NCI-H146 treated with DMSO at 0.1 percent for 48 hours (cell line): Measurements from ENCODE around the gene ADAM19.

Source experiments
- DNase-seq: peaks from one replicate; lab custom pipeline; 2025; ENCODE audit not compliant: unreplicated experiment; lab: John Stamatoyannopoulos, UW

Gene ADAM19

GRCh38 chr5:157469073-157469472, 106.5 kb downstream of the ADAM19 start:
- DNase-seq = no peak

- no peak for DNase-seq
These were observed 107.1 kb downstream of the ADAM19 start for GRCh38 chr5:157468293-157468965.

- DNase-seq = no peak
These were observed 110.9 kb downstream of the ADAM19 start for GRCh38 chr5:157464519-157465171.

DNA sequence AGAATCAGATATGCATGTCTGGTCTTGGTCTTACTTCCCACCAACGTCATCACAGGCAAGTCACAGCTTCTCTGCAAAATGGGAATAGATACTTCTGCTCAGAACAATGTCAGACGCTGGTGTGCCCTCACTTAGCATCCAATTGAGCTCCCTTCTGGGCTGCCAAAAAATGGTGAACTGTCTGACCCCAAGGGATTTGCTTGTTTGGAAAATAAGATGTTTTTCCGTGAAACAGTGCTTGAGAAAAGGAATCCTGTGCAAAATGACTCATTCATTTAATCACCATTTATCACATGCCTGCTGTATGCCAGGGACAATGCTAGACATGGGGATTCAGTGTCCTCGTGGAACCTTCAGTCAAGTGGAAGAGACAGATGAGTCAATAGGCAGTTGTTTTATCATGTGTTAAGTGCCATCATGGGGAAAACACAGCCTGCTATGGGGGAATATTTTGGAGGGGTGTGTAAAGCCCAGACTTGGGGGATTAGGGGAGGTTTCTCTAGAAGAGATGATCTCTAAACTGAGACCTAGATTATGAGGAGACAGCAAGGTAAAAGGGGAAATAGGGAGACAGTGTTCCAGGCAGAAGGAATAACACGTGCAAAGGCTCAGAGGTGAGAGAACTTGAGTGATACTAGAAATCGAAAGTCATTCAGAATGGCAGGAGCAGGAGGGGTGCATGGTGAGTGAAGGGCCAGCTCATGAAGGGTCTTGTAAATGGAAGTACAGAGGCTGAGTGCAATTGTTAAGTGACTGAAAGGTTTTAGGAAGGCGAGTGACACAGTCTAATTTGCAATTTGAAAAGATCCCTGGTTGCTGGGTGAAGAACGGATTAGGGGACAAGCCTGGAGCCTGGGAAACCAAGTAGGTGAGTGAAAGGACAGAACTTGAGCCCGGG, 111.7 kb downstream of the ADAM19 start:
- DNase-seq = no peak

DNA sequence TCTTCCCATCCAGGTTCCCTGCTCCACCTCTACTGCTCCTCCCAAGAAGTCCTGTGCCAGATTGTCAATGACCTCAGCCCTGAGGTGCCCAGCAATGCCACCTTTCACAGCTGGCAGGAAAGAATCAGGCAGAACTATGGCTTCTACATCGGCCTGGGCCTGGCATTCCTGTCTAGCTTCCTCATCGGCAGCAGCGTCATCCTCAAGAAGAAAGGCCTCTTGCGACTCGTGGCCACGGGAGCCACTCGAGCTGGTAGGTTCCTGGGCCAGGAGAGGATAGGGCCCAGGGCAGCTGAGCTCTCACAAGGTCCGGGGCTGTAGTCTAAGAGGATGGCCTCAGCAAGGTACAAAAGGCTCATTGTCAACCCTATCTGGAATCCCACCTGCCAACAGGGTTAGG, 112.5 kb downstream of the ADAM19 start:
- no peak for DNase-seq

GRCh38 chr5:157460921-157461792, 114.4 kb downstream of the ADAM19 start:
- DNase-seq = no peak

- no peak for DNase-seq
These were observed 115.6 kb downstream of the ADAM19 start, which contains the start of gene NIPAL4 for GRCh38 chr5:157459715-157460599. TSS of gene NIPAL4 (plus strand) at chr5:157460213. CDS start at chr5:157460321, 108 bp downstream.

DNA sequence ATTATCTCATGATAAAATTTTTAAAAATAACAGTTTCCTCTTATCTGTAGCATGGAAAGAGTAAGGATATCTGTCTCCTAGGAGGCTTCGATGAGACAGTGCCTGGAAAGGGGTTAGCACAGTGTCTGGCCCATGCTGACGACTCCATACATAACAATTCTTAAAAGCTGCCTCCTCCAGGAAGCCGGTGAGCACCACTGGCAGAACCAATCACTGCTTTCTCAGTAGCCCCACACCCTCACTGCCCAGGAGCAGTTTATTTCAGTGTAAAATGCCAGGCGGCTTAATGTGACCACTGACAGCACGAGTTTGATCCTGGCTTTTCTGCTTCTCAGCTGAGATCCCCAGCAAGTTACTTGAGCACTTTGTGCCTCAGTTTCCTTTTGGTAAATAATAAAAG, 116.7 kb downstream of the ADAM19 start:
- DNase-seq = no peak

DNA sequence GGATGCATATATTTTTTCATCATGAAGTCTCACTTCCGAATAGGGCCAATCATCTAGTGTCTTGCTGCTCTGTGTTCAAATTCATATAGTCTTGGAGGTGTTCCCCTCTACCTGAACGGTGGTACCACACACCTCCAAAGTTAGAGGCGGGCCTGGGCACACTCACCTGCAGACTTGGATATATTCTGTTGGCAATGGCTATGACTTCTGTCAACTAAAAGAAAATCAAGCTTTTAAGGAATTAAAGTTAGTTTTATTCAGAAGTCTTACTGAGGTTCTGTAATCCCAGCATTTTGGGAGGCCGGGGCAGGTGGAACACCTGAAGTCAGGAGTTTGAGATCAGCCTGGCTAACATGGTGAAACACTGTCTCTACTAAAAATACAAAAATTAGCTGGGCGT, 118.2 kb downstream of the ADAM19 start:
- no peak for DNase-seq

GRCh38 chr5:157456301-157456700, 119.3 kb downstream of the ADAM19 start:
- DNase-seq = no peak

- no peak for DNase-seq
These were observed 120.5 kb downstream of the ADAM19 start for GRCh38 chr5:157455057-157455456.

DNA sequence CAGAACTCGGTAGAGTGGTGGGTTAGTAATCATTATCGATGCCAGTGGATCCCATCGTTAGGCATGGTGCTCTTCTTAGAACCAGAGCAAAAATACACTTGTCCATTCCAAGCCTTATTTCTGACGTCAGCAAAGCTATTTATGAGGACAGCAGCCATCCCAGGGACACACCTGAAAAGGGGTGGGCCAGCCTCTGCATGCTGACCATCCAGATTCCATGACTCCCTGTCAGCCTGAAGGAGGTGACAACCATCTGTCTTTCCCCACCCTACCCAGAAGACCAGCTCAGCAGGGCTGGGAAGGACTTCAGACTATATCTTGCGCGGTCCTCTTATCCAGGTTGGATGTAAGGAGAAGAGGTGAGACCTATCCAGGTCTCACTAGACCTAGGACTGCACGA, 121.3 kb downstream of the ADAM19 start:
- DNase-seq = no peak

GRCh38 chr5:157451806-157452205, 123.8 kb downstream of the ADAM19 start:
- no peak for DNase-seq

DNA sequence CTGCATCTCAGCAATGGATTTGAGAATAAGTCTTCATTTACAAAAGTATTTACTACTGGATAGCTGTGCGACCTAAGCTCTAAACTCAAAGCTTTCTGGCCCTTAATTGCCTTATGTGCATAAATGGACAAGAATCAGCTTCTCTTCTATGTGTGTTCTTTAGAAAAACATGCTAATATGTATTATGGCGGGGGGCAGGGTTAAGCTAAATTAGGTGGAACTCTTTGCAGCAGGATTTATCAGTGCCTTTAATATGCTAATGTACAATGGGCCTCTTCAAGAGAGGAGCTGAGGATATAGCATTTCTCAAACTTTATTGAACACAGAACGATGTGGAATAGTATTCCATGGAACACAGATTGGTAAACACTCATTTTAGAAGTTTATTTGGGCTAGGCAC, 125.6 kb downstream of the ADAM19 start:
- no peak for DNase-seq

GRCh38 chr5:157449011-157449723, 126.4 kb downstream of the ADAM19 start:
- no peak for DNase-seq

- DNase-seq = no peak
These were observed 128.4 kb downstream of the ADAM19 start for GRCh38 chr5:157447201-157447637.

- no peak for DNase-seq
These were observed 129.1 kb downstream of the ADAM19 start for GRCh38 chr5:157446412-157446935.

- DNase-seq = no peak
These were observed 129.7 kb downstream of the ADAM19 start for GRCh38 chr5:157445745-157446411.
